ENCODE results near the gene C11orf52. TPM values are rescaled to one million over a fixed set of nuclear protein-coding genes. Genes with fewer than 3 reads are reported as not detected.
"Not testable (repeated sequence)": the region's sequence is repeated elsewhere in the genome, so short reads cannot be mapped to it uniquely, and the experiment has no call there.

The C11orf52 gene
- polyA plus RNA-seq (ENCODE audit: insufficient read depth in 1 of 5, insufficient read length in 5 of 5, low replicate concordance in 1 of 5), result 10 to 100 TPM in 3 of 5 donors, 1 to 10 TPM in 2; 7.0 to 12.3 (median 11.5) TPM
- long read RNA-seq, donor 1, transcript C11orf52-201 (4 exons, 1,141 nt), result major isoform, 10 of 10 reads
- long read RNA-seq, donor 1, partial matches to known transcripts, result 0 of 10 reads
- long read RNA-seq, donor 1, other reads (novel, unspliced or antisense), result 0 of 10 reads
- long read RNA-seq, donor 2, partial matches to known transcripts, result 0 of 5 reads
- long read RNA-seq, donor 2, other reads (novel, unspliced or antisense), result 0 of 5 reads
- long read RNA-seq, donor 3, transcript C11orf52-201 (4 exons, 1,141 nt), result major isoform, 9 of 9 reads
- long read RNA-seq, donor 3, partial matches to known transcripts, result 0 of 9 reads
- long read RNA-seq, donor 3, other reads (novel, unspliced or antisense), result 0 of 9 reads
- long read RNA-seq, donor 4, transcript C11orf52-201 (4 exons, 1,141 nt), result major isoform, 6 of 7 reads
- long read RNA-seq, donor 4, partial matches to known transcripts, result 0 of 7 reads
- long read RNA-seq, donor 4, other reads (novel, unspliced or antisense), result 0 of 7 reads
- long read RNA-seq, donor 5, transcript C11orf52-201 (4 exons, 1,141 nt), result major isoform, 8 of 8 reads
- long read RNA-seq, donor 5, partial matches to known transcripts, result 0 of 8 reads
- long read RNA-seq, donor 5, other reads (novel, unspliced or antisense), result 0 of 8 reads
- long read RNA-seq, donor 6, transcript C11orf52-201 (4 exons, 1,141 nt), result major isoform, 9 of 11 reads
- long read RNA-seq, donor 6, partial matches to known transcripts, result 0 of 11 reads
- long read RNA-seq, donor 6, other reads (novel, unspliced or antisense), result 0 of 11 reads
- long read RNA-seq, donor 7, transcript C11orf52-201 (4 exons, 1,141 nt), result major isoform, 7 of 8 reads
- long read RNA-seq, donor 7, partial matches to known transcripts, result 0 of 8 reads
- long read RNA-seq, donor 7, other reads (novel, unspliced or antisense), result 0 of 8 reads
- long read RNA-seq, donor 8, partial matches to known transcripts, result 0 of 2 reads
- long read RNA-seq, donor 8, other reads (novel, unspliced or antisense), result 0 of 2 reads

DNA sequence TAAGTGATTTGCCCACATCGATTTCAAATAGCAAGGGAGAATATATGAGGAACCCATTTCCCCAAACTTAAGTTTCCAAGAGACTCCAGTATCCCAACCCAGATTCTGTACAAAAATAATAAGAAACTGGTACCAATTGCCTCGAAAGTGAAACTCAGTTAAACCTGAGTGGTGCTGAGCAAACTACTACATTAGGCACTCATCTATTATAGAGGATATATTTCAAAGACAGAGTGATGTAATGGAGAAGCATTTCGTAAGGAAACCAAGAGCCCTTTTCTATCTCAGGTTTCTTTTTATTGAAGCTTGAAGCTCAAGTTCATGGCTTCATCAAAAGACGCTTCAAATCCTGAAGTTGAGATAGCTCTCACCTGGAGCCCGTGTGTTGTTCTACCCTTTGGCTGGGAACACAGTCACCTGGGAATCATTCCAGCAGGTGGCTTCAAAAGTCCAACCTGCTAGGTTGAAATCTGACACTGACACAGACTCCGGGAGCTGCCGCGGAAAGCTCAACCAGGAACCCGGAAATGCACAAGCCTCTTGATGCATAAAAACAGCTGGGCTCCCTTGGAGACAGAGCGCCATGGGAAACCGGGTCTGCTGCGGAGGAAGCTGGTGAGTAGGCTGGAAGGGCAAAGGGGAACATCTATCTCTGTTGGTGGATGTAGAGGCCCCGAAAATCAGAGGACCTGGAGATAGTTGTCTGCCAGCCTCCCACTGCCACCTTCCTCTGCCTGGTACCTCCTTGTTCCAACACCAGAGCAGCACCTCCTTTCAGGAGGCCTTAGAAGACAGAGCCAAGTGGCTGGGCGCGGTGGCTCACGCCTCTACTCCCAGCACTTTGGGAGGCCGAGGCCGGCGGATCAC is at the start of gene C11orf52:
Gene C11orf52, plus strand, starts transcription at position 524 of the 867 bp plus-strand sequence. Its CDS starts 60 bp downstream, at position 584.
- DNase-seq, result peak; percentile 76 to 78

DNA sequence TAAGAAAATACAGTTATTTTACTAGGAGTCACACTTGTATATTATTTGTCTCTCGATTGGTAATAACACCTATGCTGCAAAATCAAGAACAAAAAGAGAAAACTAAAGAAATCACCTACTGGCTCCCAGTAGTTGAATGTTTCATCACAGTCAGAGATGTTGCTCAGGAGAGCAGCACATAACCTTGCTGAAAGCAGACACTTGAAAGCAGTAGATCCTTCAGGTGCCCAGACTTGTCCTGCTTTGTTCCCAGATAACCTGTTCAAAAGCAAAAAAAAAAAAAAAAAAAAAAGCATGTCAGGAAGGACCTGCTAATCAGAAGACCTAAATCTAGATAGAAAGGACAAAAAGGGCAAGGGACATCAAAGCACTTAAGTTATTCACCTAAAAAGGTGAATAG is 48.6 kb upstream of the C11orf52 start:
- DNase-seq, result no peak

GRCh38 chr11:111870522-111870885 is 48.2 kb upstream of the C11orf52 start:
- no peak for DNase-seq

GRCh38 chr11:111870886-111871692 is 47.6 kb upstream of the C11orf52 start, which contains the start of gene ALG9:
TSS of gene ALG9 (minus strand) at chr11:111871581. CDS start at chr11:111871482, 99 bp downstream.
- peak; percentile 87 to 91 for DNase-seq

DNA sequence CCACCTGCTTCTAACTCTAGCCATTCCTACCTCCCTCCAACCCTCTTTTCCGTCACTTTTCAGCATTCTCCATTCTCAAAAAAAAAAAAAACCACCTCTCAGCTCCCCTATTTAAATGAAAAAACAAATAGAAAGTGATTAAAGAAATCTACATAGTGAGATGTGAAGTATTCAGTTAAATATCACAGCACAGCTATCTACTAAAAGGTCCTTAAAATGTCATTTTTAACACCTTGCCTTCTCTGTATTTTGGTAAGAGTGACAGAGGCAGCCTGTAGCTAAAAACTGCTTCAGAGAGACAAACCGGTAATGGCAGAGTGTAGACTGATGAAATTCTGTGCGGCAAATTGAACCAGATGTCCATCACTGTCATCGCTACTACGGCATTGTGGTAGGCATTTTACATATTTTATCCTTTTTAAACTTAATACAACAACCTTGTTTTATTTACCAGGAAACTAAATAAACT is 47.0 kb upstream of the C11orf52 start:
- DNase-seq, result no peak

DNA sequence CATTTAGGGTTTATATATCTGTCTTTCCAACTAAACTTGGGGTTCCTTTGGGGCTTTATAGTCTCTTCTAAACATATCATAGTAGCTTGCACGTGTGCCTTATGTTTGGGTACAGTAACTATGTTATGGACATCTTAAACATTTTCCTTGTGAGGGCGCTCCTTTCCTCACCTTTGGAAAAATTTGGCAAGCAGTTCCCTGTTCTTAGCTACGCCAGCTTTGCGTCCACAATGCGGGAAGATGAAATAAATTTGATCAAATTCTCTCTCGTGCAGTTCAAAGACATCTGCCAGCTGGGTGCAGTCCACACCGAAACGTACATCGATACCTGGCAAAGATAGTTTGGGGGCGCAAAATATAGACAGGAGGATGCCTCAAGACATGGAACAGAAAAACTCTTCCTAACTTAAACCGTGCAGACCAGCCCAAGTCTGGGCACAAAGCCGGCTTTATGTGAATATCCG is 40.3 kb upstream of the C11orf52 start:
- DNase-seq, result no peak

DNA sequence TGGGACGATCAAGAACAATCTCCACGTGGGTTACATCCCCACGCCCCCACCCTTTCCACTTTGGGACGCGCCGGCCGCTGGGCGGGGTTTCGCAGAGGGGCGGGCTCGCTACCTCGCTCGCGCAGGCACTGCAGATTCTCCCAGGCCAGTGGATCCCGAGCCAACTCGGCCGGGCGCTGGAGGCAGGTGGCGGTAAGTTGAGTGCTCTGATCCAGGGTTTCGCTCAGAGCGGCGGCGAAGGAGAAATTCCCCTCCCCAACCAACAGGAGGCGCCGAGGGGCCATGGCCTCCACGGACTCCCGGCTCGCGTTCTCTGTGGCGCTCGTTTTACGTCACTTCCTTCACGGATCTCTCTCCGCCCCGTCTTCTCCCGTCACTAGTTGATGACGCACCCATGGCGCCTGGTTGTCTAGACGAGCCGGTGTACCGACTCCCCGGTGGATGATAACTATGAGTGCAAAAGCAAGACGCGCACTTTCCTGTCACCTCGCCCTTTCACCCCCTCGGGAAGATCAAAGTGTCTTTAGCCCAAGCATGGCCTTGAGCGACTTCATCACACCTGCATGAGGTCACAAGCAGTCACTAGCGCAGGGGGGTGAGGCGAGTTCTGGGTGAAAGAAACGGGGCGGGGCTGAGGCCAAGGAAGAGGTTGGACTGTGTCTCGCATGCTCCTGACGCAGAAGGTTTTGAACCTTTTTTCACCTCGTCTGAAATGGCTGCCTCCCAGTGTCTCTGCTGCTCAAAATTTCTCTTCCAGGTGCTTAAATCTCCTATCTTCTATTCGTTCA is 39.7 kb upstream of the C11orf52 start, which contains the start of the genes CFAP68 and FDXACB1:
Gene CFAP68, plus strand, starts transcription at position 693 of the 788 bp plus-strand sequence. Its CDS starts 20 bp downstream, at position 713.
Gene FDXACB1, minus strand, starts transcription at position 317 of the 788 bp plus-strand sequence. Its CDS starts 33 bp downstream, at position 284.
- peak; percentile 97 for DNase-seq

- no peak for DNase-seq
Observed at GRCh38 chr11:111879637-111879960, 39.1 kb upstream of the C11orf52 start.

DNA sequence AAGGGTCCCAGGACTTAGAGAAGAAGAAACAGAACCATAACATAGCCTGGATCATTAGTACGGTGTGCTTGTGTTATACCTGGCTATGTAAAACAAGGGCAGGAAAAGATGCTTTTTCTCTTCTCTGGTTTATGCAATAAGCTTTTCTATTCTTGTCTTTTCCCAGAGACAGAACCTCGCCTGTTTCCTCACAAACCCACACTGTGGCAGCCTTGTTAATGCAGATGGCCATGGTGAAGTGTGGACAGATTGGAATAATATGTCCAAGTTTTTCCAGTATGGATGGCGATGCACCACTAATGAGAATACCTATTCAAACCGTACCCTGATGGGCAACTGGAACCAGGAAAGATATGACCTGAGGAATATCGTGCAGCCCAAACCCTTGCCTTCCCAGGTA is 36.5 kb upstream of the C11orf52 start:
- DNase-seq, result no peak

GRCh38 chr11:111885053-111885452 is 33.7 kb upstream of the C11orf52 start:
- DNase-seq, result not testable (repeated sequence)

GRCh38 chr11:111886032-111886431 is 32.7 kb upstream of the C11orf52 start:
- no peak for DNase-seq

GRCh38 chr11:111886844-111887243 is 31.9 kb upstream of the C11orf52 start:
- no peak for DNase-seq

DNA sequence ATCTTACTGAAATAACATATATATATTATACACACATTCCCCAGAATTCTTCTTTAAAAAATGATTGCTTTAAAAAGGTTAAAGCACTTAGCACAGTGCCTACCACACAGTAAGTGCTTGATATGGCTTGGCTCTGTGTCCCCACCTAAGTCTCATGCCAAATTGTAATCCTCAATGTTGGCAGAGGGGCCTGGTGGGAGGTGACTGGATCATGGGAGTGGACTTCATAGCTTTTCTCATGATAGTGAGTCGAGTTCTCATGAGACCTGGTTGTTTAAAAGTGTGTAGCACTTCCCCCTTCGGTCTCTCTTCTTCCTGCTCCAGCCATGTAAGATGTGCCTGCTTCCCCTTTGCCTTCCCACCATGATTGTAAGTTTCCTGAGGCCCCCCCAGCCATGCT is 13.3 kb upstream of the C11orf52 start:
- DNase-seq, result no peak

DNA sequence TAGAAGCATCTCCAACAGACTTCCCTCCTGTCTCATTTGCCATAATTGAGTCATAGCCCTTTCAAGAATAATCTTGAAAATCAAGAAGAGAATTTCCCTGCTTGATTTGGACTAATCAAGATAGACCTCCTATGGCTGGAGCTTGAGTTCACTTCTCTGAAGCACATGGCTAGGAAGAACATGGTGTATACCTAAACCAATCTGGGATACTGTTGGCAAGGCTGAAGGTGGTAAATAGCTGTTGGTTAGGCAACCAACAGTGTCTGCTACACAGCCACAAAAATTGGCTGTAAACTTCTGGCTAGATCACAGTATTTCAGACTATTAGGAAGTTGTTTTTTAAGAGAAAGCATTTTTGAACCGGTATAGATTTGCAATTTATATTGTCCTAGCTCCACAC is 12.0 kb upstream of the C11orf52 start:
- DNase-seq, result no peak

DNA sequence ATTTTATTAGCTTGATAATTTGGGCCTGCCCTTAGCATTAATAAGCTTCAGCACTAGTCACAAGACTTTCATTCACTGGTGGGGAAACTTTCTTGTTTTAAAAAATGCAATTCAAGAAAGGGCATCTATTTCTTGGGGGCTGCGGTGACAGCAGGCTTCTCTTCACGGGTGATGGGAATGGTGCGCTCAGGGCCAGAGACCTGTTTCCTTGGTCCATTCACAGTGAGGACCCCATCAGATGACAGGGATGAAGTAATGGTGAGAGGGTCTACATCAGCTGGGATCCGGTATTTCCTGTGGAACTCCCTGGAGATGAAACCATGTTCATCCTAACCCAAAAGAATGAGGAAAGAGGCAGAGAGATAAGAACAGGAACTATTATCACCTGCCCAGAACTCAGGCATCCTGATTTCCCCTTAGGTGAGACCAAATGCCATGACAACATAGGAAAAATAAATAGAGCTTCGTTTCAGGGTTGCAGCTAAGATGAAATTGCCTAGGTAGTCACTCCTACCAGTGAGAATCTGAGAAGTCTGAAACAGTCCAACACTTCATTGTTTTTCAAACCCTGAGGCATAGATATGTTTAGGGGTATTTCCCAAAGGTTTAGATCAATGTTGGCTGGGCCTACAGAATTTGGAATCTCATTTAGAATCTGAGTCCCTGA is 9.9 kb upstream of the C11orf52 start:
- no peak for DNase-seq

DNA sequence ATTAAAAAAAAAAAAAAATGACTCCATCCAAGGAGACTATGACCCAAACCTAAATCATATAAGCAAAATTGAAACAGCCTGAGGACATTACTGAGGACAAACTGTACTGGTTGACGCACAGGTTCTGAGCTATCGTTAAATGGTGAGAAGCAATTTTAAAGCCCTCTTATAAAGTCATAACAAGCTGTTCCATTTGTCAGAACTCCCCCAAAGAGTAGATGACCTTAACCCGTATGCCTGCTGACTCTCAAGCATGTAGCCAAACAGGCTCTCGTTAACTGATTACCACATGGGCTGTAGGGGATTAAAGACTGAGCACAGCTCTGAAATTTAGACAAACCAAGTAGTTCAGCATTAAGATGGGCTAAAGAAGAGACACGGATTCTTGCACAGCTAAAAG is 9.3 kb upstream of the C11orf52 start:
- no peak for DNase-seq

- DNase-seq, result no peak
Observed at GRCh38 chr11:111910676-111911562, 7.8 kb upstream of the C11orf52 start.
